Measurements from ENCODE around the gene KIR3DL1.
"Not testable (repeated sequence)": the region's sequence is repeated elsewhere in the genome, so short reads cannot be mapped to it uniquely, and the experiment has no call there.

Gene KIR3DL1

DNA sequence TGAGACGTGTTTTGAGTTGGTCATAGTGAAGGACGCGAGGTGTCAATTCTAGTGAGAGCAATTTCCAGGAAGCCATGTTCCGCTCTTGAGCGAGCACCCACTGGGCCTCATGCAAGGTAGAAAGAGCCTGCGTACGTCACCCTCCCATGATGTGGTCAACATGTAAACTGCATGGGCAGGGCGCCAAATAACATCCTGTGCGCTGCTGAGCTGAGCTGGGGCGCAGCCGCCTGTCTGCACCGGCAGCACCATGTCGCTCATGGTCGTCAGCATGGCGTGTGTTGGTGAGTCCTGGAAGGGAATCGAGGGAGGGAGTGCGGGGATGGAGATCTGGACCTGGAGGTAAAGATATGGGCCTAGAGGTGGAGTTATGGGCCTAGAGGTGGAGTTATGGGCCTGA is at the start of gene KIR3DL1:
TSS of gene KIR3DL1 (plus strand) at position 218 of the 400 bp plus-strand sequence.
- H3K4me1 ChIP-seq (ENCODE audit: control insufficient read depth, low read depth, low read length); H3K9ac ChIP-seq (ENCODE audit: low read length); H3K27me3 ChIP-seq (ENCODE audit: control insufficient read depth, insufficient read depth, low read length); H3K4me3 ChIP-seq (ENCODE audit: low read length); H3K27ac ChIP-seq (ENCODE audit: low read length); H3K36me3 ChIP-seq (ENCODE audit: control insufficient read depth, low read depth, low read length): not testable (repeated sequence)
- peaks cover 48% of the 10 kb centered on the region for H3K9me3 ChIP-seq (ENCODE audit: control insufficient read depth, low read depth, low read length)

DNA sequence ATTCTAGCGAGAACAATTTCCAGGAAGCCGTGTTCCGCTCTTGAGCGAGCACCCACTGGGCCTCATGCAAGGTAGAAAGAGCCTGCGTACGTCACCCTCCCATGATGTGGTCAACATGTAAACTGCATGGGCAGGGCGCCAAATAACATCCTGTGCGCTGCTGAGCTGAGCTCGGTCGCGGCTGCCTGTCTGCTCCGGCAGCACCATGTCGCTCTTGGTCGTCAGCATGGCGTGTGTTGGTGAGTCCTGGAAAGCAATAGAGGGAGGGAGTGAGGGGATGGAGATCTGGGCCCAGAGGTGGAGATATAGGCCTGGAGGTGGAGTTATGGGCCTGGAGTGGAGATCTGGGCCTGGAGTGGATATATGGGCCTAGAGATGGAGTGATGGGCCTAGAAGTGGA is 46.6 kb upstream of the KIR3DL1 start, which contains the start of gene KIR2DL1:
TSS of gene KIR2DL1 (plus strand) at position 148 of the 400 bp plus-strand sequence. CDS start at position 206, 58 bp downstream.
- H3K4me1 ChIP-seq (ENCODE audit: control insufficient read depth, low read depth, low read length); H3K4me3 ChIP-seq (ENCODE audit: low read length); H3K27me3 ChIP-seq (ENCODE audit: control insufficient read depth, insufficient read depth, low read length); H3K9ac ChIP-seq (ENCODE audit: low read length); H3K27ac ChIP-seq (ENCODE audit: low read length); H3K36me3 ChIP-seq (ENCODE audit: control insufficient read depth, low read depth, low read length): not testable (repeated sequence)
- peaks cover 15% of the 10 kb centered on the region for H3K9me3 ChIP-seq (ENCODE audit: control insufficient read depth, low read depth, low read length)

DNA sequence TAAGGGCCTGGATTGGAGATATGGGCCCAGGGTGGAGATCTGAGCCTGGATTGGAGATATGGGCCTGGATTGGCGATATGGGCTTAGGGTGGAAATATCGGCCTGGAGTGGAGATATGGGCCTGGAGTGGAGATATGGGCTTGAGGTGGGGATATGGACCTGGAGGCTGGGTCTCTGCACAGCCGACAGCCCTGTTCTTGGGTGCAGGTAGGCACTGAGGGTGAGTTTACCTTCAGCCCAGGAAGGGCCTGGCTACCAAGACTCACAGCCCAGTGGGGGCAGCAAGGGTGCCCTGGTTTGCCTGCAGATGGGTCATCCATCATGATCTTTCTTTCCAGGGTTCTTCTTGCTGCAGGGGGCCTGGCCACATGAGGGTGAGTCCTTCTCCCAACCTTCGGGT is 45.8 kb upstream of the KIR3DL1 start:
- H3K9ac ChIP-seq (ENCODE audit: low read length); H3K36me3 ChIP-seq (ENCODE audit: control insufficient read depth, low read depth, low read length); H3K4me3 ChIP-seq (ENCODE audit: low read length); H3K27ac ChIP-seq (ENCODE audit: low read length); H3K4me1 ChIP-seq (ENCODE audit: control insufficient read depth, low read depth, low read length); H3K27me3 ChIP-seq (ENCODE audit: control insufficient read depth, insufficient read depth, low read length): not testable (repeated sequence)
- peaks cover 17% of the 10 kb centered on the region for H3K9me3 ChIP-seq (ENCODE audit: control insufficient read depth, low read depth, low read length)

DNA sequence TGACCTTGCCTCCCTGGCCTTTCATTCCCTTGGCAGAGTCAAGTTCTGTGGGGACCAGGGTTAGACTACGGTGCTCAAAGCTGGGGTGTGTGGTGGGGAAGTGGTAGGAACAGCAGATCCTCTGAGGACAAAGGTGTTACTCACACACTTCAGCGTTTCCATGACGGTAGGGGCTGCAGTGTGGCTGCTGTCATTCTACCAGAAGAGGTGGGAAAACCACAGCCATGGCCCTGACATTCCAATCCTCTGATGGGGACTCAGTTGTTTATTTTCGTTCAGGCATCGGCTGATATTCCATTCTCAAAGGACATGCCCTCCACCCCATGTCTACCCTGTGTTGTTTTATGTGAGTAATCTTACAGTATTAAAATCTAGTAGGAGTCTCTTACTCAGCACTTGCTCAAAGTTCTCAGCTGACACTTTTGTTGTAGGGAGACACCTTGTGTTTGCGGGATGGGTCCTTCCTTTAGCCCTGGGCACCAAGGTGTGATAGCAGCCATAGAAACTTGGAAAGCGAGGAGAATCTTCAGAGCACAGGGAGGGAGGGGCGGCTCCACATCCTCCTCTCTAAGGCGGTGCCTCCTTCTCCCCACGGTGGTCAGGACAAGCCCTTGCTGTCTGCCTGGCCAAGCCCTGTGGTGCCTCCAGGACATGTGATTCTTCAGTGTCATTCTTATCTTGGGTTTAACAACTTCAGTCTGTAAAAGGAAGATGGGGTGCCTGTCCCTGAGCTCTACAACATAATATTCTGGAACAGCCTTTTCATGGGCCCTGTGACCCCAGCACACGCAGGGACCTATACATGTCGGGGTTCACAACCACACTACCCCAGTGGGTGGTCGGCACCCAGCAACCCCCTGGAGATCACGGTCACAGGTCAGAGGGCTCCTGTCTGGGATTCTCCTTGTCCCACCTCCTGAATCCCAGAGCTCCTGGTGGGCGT is 45.0 kb upstream of the KIR3DL1 start:
- not testable (repeated sequence) for H3K9ac ChIP-seq (ENCODE audit: low read length); H3K4me1 ChIP-seq (ENCODE audit: control insufficient read depth, low read depth, low read length); H3K27ac ChIP-seq (ENCODE audit: low read length); H3K36me3 ChIP-seq (ENCODE audit: control insufficient read depth, low read depth, low read length); H3K27me3 ChIP-seq (ENCODE audit: control insufficient read depth, insufficient read depth, low read length); H3K4me3 ChIP-seq (ENCODE audit: low read length)
- H3K9me3 ChIP-seq (ENCODE audit: control insufficient read depth, low read depth, low read length) = peaks cover 17% of the 10 kb centered on the region

DNA sequence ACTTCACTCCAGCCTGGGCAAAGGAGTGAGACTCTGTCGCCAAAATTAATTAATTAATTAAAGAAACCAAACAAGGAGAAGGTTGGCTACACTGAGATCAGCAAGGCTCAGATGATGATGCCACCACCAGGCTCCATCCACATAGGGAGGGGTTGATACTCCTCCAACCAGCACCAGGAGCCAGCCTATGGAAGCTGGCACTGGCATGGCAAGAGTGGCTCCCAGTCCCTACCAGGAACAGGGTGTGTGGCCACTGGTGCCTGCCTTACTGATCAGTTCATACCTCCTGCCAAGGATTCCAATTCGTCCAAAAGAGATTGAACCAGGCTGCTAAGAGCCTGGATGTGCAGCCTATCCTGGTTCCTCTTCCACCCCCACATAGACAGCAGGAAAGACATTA is 43.6 kb upstream of the KIR3DL1 start:
- H3K27me3 ChIP-seq (ENCODE audit: control insufficient read depth, insufficient read depth, low read length); H3K4me1 ChIP-seq (ENCODE audit: control insufficient read depth, low read depth, low read length); H3K27ac ChIP-seq (ENCODE audit: low read length); H3K4me3 ChIP-seq (ENCODE audit: low read length); H3K36me3 ChIP-seq (ENCODE audit: control insufficient read depth, low read depth, low read length); H3K9ac ChIP-seq (ENCODE audit: low read length): not testable (repeated sequence)
- peaks cover 17% of the 10 kb centered on the region for H3K9me3 ChIP-seq (ENCODE audit: control insufficient read depth, low read depth, low read length)

DNA sequence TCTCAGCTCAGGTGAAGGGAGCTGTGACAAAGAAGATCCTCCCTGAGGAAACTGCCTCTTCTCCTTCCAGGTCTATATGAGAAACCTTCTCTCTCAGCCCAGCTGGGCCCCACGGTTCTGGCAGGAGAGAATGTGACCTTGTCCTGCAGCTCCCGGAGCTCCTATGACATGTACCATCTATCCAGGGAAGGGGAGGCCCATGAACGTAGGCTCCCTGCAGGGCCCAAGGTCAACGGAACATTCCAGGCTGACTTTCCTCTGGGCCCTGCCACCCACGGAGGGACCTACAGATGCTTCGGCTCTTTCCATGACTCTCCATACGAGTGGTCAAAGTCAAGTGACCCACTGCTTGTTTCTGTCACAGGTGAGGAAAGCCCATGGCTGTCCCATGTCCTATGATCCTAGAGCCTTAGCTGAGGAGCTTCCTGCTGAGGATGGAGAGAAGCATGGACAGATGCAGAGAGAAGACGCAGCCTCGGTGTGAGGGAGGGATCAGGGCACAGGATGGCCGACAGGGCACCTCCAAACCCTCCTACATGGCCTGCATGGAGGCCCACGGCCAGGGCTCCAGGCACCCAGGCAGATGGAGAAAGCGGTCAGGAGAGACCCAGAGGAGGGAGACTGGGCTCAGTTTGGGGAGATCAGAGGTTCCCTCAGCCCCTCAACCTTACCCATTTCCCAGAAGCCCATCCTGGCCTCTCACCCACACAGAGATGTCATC is 41.0 kb upstream of the KIR3DL1 start:
- peaks cover 13% of the 10 kb centered on the region for H3K9me3 ChIP-seq (ENCODE audit: control insufficient read depth, low read depth, low read length)

DNA sequence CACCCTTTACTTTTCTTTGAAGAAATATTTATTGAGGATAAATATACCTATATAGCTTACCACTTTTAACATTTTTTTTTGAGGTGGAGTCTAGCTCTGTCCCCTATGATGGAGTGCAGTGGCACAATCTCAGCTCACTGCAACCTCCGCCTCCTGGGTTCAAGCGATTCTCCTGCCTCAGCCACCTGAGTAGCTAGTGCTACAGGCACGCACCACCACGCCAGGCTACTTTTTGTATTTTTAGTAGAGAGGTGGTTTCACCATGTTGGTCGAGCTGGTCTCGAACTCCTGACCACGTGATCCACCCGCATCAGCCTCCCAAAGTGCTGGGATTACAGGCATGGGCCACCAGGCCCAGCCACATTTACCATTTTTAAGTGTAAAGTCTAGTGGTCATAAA is 40.4 kb upstream of the KIR3DL1 start:
- not testable (repeated sequence) for H3K36me3 ChIP-seq (ENCODE audit: control insufficient read depth, low read depth, low read length); H3K4me1 ChIP-seq (ENCODE audit: control insufficient read depth, low read depth, low read length); H3K4me3 ChIP-seq (ENCODE audit: low read length); H3K27ac ChIP-seq (ENCODE audit: low read length); H3K9me3 ChIP-seq (ENCODE audit: control insufficient read depth, low read depth, low read length); H3K9ac ChIP-seq (ENCODE audit: low read length); H3K27me3 ChIP-seq (ENCODE audit: control insufficient read depth, insufficient read depth, low read length)

More for the DNA sequence above, 41.0 kb upstream of the KIR3DL1 start:
- H3K27me3 ChIP-seq (ENCODE audit: control insufficient read depth, insufficient read depth, low read length); H3K9ac ChIP-seq (ENCODE audit: low read length); H3K4me3 ChIP-seq (ENCODE audit: low read length); H3K4me1 ChIP-seq (ENCODE audit: control insufficient read depth, low read depth, low read length); H3K27ac ChIP-seq (ENCODE audit: low read length); H3K36me3 ChIP-seq (ENCODE audit: control insufficient read depth, low read depth, low read length): not testable (repeated sequence)

DNA sequence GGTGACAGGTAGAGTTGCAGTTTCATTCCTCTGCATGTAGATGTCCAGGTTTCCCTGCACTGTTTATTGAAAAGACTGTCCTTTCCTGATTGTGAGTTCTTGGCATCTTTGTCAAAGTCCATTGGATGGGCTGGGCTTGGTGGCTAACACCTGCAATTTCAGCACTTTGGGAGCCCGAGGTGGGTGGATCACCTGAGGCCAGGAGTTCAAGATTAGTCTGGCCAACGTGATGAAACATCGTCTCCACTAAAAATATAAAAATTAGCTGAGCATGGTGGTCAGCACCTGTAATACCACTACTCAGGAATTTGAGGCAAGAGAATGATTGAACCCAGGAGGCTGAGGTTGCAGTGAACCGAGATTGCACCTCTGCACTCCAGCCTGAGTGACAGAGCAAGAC is 38.4 kb upstream of the KIR3DL1 start:
- peaks cover 16% of the 10 kb centered on the region for H3K9me3 ChIP-seq (ENCODE audit: control insufficient read depth, low read depth, low read length)
- not testable (repeated sequence) for H3K27ac ChIP-seq (ENCODE audit: low read length); H3K4me1 ChIP-seq (ENCODE audit: control insufficient read depth, low read depth, low read length); H3K27me3 ChIP-seq (ENCODE audit: control insufficient read depth, insufficient read depth, low read length); H3K9ac ChIP-seq (ENCODE audit: low read length); H3K4me3 ChIP-seq (ENCODE audit: low read length); H3K36me3 ChIP-seq (ENCODE audit: control insufficient read depth, low read depth, low read length)

DNA sequence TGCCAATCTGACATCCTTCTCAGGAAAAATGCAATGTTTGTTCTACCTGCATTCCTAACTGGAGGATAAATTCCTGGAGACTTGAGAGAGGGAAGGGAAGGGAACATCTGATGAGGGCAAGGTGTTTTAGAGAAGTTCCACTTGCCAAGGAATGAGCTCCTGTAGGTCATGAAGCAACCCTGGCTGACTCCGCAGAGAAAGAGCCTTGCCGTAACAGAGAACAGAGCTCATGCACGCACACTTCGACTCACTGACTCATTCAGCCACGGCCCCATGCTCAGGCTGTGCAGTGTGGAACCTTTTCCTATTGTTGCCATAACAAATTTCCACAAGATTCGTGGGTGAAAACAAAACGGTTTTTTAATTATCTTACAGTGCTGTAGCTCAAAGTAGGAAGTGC is 37.4 kb upstream of the KIR3DL1 start:
- H3K4me1 ChIP-seq (ENCODE audit: control insufficient read depth, low read depth, low read length); H3K4me3 ChIP-seq (ENCODE audit: low read length); H3K36me3 ChIP-seq (ENCODE audit: control insufficient read depth, low read depth, low read length); H3K27me3 ChIP-seq (ENCODE audit: control insufficient read depth, insufficient read depth, low read length); H3K27ac ChIP-seq (ENCODE audit: low read length); H3K9ac ChIP-seq (ENCODE audit: low read length): not testable (repeated sequence)
- peaks cover 13% of the 10 kb centered on the region for H3K9me3 ChIP-seq (ENCODE audit: control insufficient read depth, low read depth, low read length)

DNA sequence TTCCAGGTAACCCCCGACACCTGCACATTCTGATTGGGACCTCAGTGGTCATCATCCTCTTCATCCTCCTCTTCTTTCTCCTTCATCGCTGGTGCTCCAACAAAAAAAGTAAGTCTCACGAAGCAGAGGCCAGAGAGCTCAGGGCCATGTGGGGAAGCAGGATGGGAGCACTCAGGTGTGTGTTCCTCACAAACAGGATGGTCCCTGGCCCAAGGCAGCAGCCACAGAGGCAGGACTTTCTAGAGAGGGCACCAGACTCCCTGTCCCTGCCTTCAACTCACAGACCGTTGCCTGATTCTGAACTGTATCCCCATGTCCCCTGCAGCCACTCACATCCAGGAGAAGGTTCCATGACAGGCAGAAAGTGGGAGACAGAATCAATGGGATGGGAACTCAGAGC is 33.4 kb upstream of the KIR3DL1 start:
- not testable (repeated sequence) for H3K27me3 ChIP-seq (ENCODE audit: control insufficient read depth, insufficient read depth, low read length); H3K9ac ChIP-seq (ENCODE audit: low read length); H3K4me3 ChIP-seq (ENCODE audit: low read length); H3K27ac ChIP-seq (ENCODE audit: low read length); H3K36me3 ChIP-seq (ENCODE audit: control insufficient read depth, low read depth, low read length); H3K4me1 ChIP-seq (ENCODE audit: control insufficient read depth, low read depth, low read length)
- peaks cover 33% of the 10 kb centered on the region for H3K9me3 ChIP-seq (ENCODE audit: control insufficient read depth, low read depth, low read length)

DNA sequence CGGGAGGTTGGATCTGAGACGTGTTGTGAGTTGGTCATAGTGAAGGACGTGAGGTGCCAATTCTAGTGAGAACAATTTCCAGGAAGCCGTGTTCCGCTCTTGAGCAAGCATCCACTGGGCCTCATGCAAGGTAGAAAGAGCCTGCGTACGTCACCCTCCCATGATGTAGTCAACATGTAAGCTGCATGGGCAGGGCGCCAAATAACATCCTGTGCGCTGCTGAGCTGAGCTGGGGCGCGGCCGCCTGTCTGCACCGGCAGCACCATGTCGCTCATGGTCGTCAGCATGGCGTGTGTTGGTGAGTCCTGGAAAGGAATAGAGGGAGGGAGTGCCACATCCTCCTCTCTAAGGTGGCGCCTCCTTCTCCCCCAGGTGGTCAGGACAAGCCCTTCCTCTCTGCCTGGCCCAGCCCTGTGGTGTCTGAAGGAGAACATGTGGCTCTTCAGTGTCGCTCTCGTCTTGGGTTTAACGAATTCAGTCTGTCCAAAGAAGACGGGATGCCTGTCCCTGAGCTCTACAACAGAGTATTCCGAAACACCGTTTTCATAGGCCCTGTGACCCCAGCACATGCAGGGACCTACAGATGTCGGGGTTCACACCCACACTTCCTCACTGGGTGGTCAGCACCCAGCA is 30.1 kb upstream of the KIR3DL1 start:
- H3K4me3 ChIP-seq (ENCODE audit: low read length); H3K27me3 ChIP-seq (ENCODE audit: control insufficient read depth, insufficient read depth, low read length): not testable (repeated sequence)
- H3K9me3 ChIP-seq (ENCODE audit: control insufficient read depth, low read depth, low read length) = peaks cover 47% of the 10 kb centered on the region

More for the DNA sequence above, 30.1 kb upstream of the KIR3DL1 start:
- not testable (repeated sequence) for H3K27ac ChIP-seq (ENCODE audit: low read length); H3K4me1 ChIP-seq (ENCODE audit: control insufficient read depth, low read depth, low read length); H3K36me3 ChIP-seq (ENCODE audit: control insufficient read depth, low read depth, low read length); H3K9ac ChIP-seq (ENCODE audit: low read length)

Measured in iPS-18a (cell line).